Progenitor cell of endocrine pancreas (in vitro differentiated cells): ENCODE results near the gene OSBPL5. TPM values are rescaled to one million over a fixed set of nuclear protein-coding genes. Genes with fewer than 3 reads are reported as not detected.

Experiments used
- DNase-seq: peaks from one replicate; pipeline ENCODE4 v3.0.0; 2021; ENCODE audit warnings: low spot score; ENCODE audit not compliant: unreplicated experiment
- H3K27ac Mint-ChIP-seq: 2 replicates; pipeline ENCODE4 v1.8.0; 2021; ENCODE audit warnings: mild to moderate bottlenecking, moderate library complexity, mixed read lengths
- H3K27me3 Mint-ChIP-seq: 2 replicates; pipeline ENCODE4 v1.8.0; 2021; ENCODE audit warnings: mixed read lengths
- H3K36me3 Mint-ChIP-seq: 2 replicates; pipeline ENCODE4 v1.8.0; 2022; ENCODE audit warnings: mixed read lengths; ENCODE audit not compliant: insufficient read depth
- H3K4me1 Mint-ChIP-seq: 2 replicates; pipeline ENCODE4 v1.8.0; 2021; ENCODE audit warnings: low read depth, mixed read lengths
- H3K4me3 Mint-ChIP-seq: 2 replicates; pipeline ENCODE4 v1.8.0; 2021; ENCODE audit warnings: low read depth, mild to moderate bottlenecking, moderate library complexity, mixed read lengths
- H3K9me3 Mint-ChIP-seq: 2 replicates; pipeline ENCODE4 v1.8.0; 2021; ENCODE audit warnings: low read depth, mixed read lengths
- CTCF ChIP-seq: fragments of 200-600 bp; sonication (generic); IDR thresholded peaks from one replicate; pipeline ENCODE4 v1.5.0; 2021; ENCODE audit warnings: antibody characterized with exemption, mild to moderate bottlenecking; ENCODE audit not compliant: unreplicated experiment
- total RNA-seq: library from RNA; stranded (reverse); gene quantifications from 2 replicates; pipeline ENCODE4 v1.2.1, GENCODE V29; 2021

Gene OSBPL5
- total RNA-seq, 1 donor from 2014 or later: 11.9 TPM

GRCh38 chr11:3165916-3166267, 782 bp upstream of the OSBPL5 start:
- H3K27me3 Mint-ChIP-seq: peaks cover 81% of the 10 kb centered on the region
- no peak overlapping the region for H3K27ac Mint-ChIP-seq
- no peaks in the 10 kb centered on the region for H3K36me3 Mint-ChIP-seq
- no peak for DNase-seq
- TF ChIP-seq CTCF: no peak
- H3K9me3 Mint-ChIP-seq: no peaks in the 10 kb centered on the region
- H3K4me3 Mint-ChIP-seq: peak overlapping the region; percentile 72
- H3K4me1 Mint-ChIP-seq: peaks cover 6% of the 10 kb centered on the region

- TF ChIP-seq CTCF: no peak
- peaks cover 6% of the 10 kb centered on the region for H3K4me1 Mint-ChIP-seq
- H3K27me3 Mint-ChIP-seq: peaks cover 77% of the 10 kb centered on the region
- H3K9me3 Mint-ChIP-seq: no peaks in the 10 kb centered on the region
- H3K27ac Mint-ChIP-seq: no peak overlapping the region
- no peak for DNase-seq
- no peaks in the 10 kb centered on the region for H3K36me3 Mint-ChIP-seq
- H3K4me3 Mint-ChIP-seq: peak overlapping the region; percentile 68
These were observed 458 bp downstream of the OSBPL5 start for GRCh38 chr11:3164552-3165151.

GRCh38 chr11:3164138-3164551, 965 bp downstream of the OSBPL5 start:
- Mint-ChIP-seq H3K9me3 (no peaks in the 10 kb centered on the region), H3K36me3 (no peaks in the 10 kb centered on the region), H3K27ac (no peak overlapping the region), H3K4me1 (peaks cover 6% of the 10 kb centered on the region), H3K4me3 (peak overlapping the region; percentile 68), H3K27me3 (peaks cover 77% of the 10 kb centered on the region)
- TF ChIP-seq CTCF: no peak
- DNase-seq: no peak

- Mint-ChIP-seq H3K9me3 (no peaks in the 10 kb centered on the region), H3K27me3 (peaks cover 80% of the 10 kb centered on the region), H3K4me3 (peak overlapping the region; percentile 66), H3K27ac (no peak overlapping the region), H3K36me3 (no peaks in the 10 kb centered on the region), H3K4me1 (peaks cover 6% of the 10 kb centered on the region)
- DNase-seq: no peak
- no peak for TF ChIP-seq CTCF
These were observed 1.7 kb downstream of the OSBPL5 start for GRCh38 chr11:3163241-3163981.

- Mint-ChIP-seq H3K4me3 (no peak overlapping the region), H3K27me3 (peaks cover 78% of the 10 kb centered on the region), H3K9me3 (no peaks in the 10 kb centered on the region), H3K36me3 (no peaks in the 10 kb centered on the region), H3K4me1 (peaks cover 6% of the 10 kb centered on the region), H3K27ac (no peak overlapping the region)
- no peak for TF ChIP-seq CTCF
- no peak for DNase-seq
These were observed 2.5 kb downstream of the OSBPL5 start for GRCh38 chr11:3162410-3163240.
